IPS-NIHi7 (cell line): ENCODE data around the gene CTAGE1.
A peak's percentile ranks its signal among the peaks of the same experiment; 100 is the strongest.
"Not testable (repeated sequence)": the region's sequence is repeated elsewhere in the genome, so short reads cannot be mapped to it uniquely, and the experiment has no call there.

Experiments
- DNase-seq: peaks from one replicate; pipeline ENCODE4 v3.0.0; 2012; ENCODE audit warnings: mixed read lengths; ENCODE audit errors: extremely low spot score

The CTAGE1 gene

DNA sequence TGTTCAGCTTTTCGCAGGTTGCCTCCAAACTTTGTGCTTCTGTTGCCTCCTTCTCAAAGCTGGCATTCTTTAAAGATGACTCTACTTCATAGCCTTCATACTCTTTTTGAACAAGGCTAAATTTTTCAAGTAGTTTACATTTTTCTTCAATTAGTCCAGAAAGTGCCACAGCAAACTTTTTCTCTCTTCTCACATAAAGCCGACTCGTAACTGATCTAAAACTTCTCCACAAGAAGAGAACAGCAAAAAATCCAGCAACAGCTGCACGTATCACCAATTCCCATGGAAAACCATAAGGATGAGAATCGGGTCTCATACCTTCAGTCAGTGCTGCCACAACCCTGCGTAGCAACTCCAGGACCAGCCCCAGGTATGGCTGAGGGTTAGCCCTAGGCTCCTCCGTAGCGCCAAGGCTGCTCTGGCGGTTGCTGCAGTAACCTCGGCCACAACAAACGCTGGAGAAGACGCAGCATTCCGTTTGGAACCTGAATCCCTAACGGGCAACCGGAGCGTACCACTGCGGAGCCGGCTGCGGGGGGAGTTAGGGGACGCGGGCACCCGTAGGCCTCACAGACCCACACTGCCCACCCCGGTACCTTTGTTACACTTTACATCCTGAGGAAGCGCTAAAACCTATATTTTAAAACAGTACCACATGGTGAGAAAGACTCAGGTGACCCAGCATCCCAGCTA lies at the start of gene CTAGE1:
TSS of gene CTAGE1 (minus strand) at position 420 of the 693 bp plus-strand sequence. CDS start at position 316, 104 bp downstream.
- DNase-seq = peak; percentile 25

DNA sequence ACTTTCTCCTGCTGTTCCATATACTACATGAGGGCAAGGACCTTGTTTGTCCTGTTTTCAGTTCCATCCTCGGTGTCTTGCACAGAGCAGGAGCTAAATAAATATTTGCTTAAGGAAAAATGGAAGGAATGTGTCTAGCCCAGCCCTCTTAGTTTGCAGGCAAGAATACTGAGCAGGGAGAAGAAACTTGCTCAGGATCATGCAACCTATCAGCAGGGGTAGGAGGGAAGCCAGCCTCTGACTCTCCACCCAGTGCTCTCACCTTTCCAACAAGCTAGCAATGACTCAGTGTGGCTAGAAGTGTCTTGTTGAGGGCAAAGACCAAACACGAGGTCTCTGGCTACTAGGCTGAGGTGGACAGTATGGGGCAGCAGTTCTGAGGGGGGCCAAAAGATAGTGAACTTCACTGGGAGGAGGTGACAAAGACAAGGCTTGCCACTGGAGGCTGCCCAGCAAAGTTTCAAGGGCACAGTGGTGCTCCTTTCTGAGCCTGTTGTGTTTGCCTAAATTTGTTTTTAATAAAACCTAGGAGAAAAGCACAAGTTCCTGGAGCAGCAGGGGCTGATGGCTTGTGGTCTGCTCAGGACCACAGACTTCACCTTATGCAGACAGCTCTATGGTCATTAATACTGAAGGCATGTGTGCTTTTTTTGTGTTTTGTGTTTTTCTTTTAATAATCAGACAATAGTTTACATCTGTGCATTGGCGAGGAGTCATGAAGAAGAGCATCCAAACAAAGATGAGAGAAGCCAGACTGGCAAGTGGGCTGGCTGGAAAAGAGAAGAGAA lies 49.1 kb upstream of the CTAGE1 start:
- no peak for DNase-seq

GRCh38 chr18:22465859-22466457 lies 48.2 kb upstream of the CTAGE1 start:
- DNase-seq = peak; percentile 39

DNA sequence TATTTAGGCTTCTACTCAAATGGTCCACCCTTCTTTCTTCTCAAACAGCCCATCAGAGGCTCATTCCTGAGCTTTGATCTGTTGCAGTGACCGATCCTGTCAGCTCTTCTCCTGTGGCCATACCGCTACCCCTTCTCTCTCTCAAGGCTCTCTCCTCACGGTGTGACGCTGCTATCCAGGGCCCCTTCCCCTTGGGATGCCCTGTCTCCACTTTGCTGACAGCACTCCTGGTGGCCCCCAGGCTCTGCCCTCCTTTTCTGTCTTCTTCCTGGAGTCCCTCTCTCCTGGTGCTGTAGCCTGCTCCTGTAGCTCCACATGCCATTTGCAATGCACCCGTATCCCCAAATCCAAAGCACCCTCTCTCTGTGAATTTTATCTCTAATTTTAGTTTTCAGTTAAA lies 45.4 kb upstream of the CTAGE1 start:
- no peak for DNase-seq

- DNase-seq = no peak
Observed at GRCh38 chr18:22459491-22459890, 41.8 kb upstream of the CTAGE1 start.

GRCh38 chr18:22457524-22457923 lies 39.8 kb upstream of the CTAGE1 start:
- no peak for DNase-seq

GRCh38 chr18:22456547-22456946 lies 38.8 kb upstream of the CTAGE1 start:
- DNase-seq = no peak

GRCh38 chr18:22456116-22456480 lies 38.4 kb upstream of the CTAGE1 start:
- DNase-seq = no peak

DNA sequence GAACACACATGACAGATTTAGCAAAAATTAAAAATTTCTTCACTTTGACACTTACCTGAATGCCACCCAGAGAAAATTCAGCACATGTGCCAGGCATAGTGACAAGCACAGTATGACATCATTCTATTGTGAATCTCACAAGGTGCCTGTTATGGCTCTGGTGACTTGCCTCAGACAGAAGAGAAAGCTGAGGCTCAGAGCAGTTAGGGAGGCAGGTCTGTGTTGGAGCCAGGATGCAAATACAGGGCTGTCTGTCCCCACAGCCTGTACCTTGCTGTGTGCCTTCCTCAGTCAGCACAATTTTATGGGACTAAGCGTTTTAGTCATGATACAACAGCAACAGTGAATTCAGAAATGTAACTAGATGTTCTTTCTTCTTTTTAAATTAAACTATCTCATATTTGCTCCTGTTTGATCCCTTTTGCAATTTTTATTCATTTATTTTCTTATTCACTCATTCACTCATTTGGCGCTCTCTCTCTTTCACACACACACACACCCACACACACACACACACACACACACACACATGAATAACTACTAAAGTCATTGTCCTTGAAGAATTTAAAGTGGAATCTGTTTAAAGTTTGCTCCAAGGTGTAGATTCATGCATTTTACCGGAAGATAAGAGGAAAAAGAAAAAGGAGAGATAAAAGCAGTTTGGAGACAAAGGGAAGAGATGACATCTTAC lies 37.9 kb upstream of the CTAGE1 start:
- DNase-seq = no peak

DNA sequence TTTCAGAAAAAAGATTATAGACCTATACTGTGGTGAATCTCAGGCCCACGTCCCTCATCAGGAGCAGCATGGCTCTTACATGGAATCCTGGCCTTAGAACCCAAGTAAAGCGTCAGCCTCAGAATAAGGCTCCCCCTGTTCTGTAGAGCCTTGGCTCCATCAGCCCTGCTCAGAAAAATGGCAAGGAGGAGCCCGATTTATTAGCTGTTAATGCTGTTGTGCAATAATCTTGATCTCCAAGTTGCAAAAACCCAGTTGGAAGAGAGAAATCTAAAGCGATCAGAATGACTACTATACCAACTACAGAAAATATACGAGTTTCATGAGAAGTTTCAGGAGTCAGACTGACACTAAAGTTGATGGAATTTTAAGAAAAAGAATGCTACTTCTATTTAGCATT lies 35.6 kb upstream of the CTAGE1 start:
- no peak for DNase-seq

DNA sequence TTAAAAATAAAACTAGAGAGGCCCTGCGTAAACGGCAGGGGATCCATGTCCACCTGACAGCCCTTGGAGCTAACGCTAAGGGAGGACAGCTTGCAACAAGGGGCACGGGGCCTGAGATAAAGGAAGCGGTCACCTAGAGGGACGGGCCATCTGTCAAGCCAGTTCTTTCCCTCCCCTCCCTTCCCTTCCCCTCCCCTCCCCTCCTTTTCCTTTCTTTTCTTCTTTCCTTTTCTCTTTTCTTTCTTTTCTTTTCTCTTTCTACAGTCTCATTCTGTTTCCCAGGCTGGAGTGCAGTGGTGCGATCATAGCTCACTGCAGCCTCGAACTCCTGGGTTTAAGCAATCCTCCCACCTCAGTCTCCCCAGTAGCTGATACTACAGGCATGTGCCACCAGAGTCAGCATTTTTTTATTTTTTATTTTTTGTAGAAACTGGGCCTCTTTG lies 34.5 kb upstream of the CTAGE1 start:
- no peak for DNase-seq

DNA sequence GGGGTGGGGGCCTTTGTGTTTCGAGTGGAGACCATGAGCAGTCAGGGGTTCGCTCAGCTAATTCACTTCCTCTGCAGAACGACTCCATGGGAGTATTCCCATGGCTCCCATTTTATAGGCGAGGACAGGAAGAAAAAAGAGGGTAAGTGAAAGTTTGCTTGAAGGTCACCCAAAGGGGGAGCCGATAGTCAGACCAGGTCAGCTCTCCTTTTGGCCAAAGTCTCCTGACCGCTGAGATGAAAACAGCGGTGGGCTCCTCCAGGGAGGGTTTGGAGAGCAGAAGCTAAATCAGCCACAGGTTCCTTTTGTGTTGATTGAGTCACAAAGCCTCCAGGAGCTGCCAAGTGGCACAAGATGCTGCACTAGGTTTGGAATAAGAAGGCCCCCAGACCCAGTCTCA lies 34.1 kb upstream of the CTAGE1 start:
- peak; percentile 50 for DNase-seq

DNA sequence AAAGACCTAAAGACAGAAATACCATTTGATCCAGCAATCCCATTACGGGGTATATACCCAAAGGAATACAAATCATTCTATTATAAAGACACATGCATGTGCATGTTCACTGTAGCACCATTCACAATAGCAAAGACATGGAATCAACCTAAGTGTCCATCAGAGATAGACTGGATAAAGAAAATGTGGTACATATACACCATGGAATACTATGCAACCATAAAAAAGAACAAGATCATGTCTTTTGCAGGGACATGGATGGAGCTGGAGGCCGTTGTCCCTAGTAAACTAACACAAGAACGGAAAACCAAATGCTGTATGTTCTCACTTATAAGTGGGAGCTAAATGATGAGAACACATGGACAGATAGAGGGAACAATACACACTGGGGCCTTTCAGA lies 33.1 kb upstream of the CTAGE1 start:
- not testable (repeated sequence) for DNase-seq

DNA sequence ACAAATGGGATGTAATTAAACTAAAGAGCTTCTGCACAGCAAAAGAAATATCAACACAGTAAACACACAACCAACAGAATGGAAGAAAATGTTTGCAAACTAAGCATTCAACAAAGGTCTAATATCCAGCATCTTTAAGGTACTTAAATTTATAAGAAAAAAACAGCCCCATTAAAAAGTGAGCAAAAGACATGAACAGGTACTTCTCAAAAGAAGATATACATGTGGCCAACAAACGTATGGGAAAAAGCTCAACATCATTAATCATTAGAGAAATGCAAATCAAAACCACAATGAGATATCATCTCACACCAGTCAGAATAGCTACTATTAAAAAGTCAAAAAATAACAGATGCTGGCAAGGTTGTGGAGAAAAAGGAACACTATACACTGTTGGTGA lies 32.6 kb upstream of the CTAGE1 start:
- DNase-seq = not testable (repeated sequence)

DNA sequence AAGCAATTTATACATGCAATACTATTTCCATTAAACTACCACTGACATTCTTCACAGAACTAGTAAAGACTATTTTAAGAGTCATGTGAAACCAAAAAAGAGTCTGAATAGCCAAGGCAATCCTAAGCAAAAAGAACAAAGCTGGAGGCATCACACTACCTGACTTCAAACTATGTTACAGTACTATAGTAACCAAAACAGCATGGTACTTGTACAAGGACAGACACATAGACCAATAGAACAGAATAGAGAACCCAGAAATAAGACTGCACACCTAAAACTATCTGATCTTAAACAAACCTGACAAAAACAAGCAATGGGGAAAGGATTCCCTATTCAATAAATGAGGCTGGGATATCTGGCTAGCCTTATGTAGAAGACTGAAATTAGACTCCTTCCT lies 32.0 kb upstream of the CTAGE1 start:
- not testable (repeated sequence) for DNase-seq

DNA sequence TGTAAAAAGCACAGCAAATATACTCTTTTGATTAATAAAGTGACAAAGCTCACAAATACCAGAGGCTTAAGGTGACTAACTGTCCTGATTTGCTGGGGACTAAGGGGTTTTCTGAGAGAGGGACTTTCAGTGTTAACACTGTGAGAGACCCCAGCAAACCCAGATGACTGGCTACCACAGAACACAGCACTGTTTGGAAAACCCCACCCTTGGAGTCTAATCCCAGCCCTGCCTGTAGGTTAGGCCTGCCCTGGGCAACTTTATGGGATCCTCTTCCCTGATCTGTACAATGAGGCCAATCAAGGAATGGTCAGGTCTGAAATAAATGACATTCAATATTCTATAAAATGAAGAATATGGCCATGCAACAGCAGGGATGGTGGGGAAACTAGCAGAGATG lies 30.5 kb upstream of the CTAGE1 start:
- no peak for DNase-seq

GRCh38 chr18:22447792-22448191 lies 30.1 kb upstream of the CTAGE1 start:
- DNase-seq = no peak

GRCh38 chr18:22446911-22447310 lies 29.2 kb upstream of the CTAGE1 start:
- no peak for DNase-seq

DNA sequence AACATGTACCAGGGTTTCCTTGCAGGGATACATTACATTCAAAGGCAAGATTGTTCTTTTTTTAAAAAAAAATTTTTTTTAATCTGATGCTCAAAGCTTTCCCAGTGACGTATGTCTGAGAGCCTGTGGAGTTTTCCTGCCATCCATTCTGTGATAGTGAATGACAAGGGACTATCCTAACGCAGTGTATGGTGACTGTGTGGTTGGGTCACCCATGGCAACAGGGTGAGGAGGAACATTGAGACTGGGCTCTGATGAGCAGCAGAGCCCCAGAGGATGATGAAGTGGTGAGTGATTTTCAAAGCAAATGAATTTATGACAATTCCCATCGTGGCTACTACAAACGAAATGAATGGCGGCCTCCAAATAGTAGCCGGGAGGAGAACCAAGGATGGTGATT lies 28.6 kb upstream of the CTAGE1 start:
- DNase-seq = no peak

GRCh38 chr18:22441638-22442037 lies 23.9 kb upstream of the CTAGE1 start:
- no peak for DNase-seq

- DNase-seq = no peak
Observed at GRCh38 chr18:22439447-22439846, 21.7 kb upstream of the CTAGE1 start.

- DNase-seq = no peak
Observed at GRCh38 chr18:22436136-22436535, 18.4 kb upstream of the CTAGE1 start.
